Neural progenitor cell (in vitro differentiated cells): ENCODE measurements around the gene ASPHD1.

Experiments
- EZH2 ChIP-seq: fragments of 200-600 bp; sonication (generic); IDR thresholded peaks from 2 replicates; pipeline ENCODE4 v1.6.1; 2017; ENCODE audit warnings: antibody characterized with exemption, mild to moderate bottlenecking, moderate library complexity
- EZH2phosphoT487 ChIP-seq: fragments of 200-600 bp; sonication (generic); IDR thresholded peaks from 2 replicates; pipeline ENCODE4 v1.6.1; 2017; ENCODE audit warnings: antibody characterized with exemption
- TF ChIP-seq, protein P1 (sequence below): fragments of 200-600 bp; sonication (generic); IDR thresholded peaks from 2 replicates; pipeline ENCODE4 v1.5.1; 2017; ENCODE audit warnings: antibody characterized with exemption, mild to moderate bottlenecking

DNA sequence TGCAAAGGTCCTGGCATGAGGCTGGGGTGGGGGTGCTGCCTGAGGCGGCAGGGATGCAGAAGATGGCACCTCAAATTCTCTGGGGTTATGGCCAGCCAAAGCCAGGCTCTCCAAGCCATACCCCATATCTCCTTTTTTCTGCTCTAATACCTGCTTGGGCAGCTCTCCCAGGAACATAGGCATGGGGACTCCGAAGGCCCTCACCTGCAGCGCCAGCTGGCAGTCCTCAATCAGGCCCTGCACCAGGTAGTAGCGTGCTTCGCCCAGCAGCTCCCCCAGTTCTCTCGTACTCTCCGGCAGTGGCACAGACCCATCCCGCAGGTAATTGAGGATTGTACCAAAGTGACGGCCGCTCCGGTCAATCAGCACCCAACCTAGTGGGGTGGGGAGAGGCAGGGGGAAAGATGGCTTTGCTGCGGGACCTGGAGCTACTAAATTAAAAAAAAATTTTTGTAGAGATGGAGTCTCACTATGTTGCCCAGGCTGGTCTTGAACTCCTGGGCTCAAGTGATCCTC, 22.8 kb downstream of the ASPHD1 start:
- TF ChIP-seq, protein P1, sequence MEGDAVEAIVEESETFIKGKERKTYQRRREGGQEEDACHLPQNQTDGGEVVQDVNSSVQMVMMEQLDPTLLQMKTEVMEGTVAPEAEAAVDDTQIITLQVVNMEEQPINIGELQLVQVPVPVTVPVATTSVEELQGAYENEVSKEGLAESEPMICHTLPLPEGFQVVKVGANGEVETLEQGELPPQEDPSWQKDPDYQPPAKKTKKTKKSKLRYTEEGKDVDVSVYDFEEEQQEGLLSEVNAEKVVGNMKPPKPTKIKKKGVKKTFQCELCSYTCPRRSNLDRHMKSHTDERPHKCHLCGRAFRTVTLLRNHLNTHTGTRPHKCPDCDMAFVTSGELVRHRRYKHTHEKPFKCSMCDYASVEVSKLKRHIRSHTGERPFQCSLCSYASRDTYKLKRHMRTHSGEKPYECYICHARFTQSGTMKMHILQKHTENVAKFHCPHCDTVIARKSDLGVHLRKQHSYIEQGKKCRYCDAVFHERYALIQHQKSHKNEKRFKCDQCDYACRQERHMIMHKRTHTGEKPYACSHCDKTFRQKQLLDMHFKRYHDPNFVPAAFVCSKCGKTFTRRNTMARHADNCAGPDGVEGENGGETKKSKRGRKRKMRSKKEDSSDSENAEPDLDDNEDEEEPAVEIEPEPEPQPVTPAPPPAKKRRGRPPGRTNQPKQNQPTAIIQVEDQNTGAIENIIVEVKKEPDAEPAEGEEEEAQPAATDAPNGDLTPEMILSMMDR = no peak
- no peak for TF ChIP-seq EZH2
- TF ChIP-seq EZH2phosphoT487 = no peak
